ENCODE measurements around the gene CFAP157. TPM values are rescaled to one million over a fixed set of nuclear protein-coding genes. Genes with fewer than 3 reads are reported as not detected.

CFAP157 gene
- total and polyA plus RNA-seq, 2 donors from 2014 or later = 0.41 to 2.9 TPM

DNA sequence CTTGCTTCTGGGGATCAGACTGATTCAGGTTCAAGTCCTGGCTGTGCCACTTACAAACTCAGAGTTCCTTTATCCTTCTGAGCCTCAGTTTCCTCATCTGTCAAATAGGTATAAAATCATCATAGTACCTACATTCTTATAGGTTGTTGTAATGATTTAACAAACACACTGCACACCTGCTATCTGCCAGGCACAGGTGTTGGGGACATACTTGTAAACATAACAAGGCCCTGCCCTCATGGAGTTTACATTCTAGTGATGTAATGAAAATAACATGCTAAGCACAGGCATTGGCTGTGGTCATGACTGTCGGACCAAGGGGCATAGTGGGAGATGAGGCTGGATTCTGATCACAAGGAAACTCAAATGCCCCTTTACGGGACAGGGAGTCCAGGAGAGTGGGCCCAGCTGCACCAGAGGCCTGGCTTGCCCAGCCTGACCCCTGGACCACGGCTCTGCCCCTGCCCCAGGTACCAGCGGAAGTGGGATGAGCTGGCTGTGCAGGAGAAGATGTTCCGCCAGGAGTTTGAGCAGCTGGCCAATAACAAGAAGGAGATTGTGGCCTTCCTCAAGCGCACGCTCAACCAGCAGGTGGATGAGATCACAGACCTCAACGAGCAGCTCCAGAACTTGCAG, 2.3 kb downstream of the CFAP157 start:
- TF ChIP-seq, protein P1, sequence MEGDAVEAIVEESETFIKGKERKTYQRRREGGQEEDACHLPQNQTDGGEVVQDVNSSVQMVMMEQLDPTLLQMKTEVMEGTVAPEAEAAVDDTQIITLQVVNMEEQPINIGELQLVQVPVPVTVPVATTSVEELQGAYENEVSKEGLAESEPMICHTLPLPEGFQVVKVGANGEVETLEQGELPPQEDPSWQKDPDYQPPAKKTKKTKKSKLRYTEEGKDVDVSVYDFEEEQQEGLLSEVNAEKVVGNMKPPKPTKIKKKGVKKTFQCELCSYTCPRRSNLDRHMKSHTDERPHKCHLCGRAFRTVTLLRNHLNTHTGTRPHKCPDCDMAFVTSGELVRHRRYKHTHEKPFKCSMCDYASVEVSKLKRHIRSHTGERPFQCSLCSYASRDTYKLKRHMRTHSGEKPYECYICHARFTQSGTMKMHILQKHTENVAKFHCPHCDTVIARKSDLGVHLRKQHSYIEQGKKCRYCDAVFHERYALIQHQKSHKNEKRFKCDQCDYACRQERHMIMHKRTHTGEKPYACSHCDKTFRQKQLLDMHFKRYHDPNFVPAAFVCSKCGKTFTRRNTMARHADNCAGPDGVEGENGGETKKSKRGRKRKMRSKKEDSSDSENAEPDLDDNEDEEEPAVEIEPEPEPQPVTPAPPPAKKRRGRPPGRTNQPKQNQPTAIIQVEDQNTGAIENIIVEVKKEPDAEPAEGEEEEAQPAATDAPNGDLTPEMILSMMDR (IDR thresholded peaks at IDR 0.05; ENCODE audit: borderline replicate concordance, extremely low read depth, insufficient read depth) = no peak
- H3K9me3 ChIP-seq (ENCODE audit: control insufficient read depth in 2 of 3, insufficient read depth in 1 of 3, low read length in 3 of 3) = no peaks in the 10 kb centered on the region
- H3K27me3 ChIP-seq (ENCODE audit: control insufficient read depth, insufficient read depth, low read length) = no peaks in the 10 kb centered on the region
- no peak overlapping the region for H3K27ac ChIP-seq (ENCODE audit: low read depth in 2 of 2, low read length in 2 of 2)
- H3K4me1 ChIP-seq (ENCODE audit: control insufficient read depth in 2 of 3, insufficient read depth in 2 of 3, low read depth in 1 of 3, low read length in 3 of 3) = peaks cover 0 to under 1% (median 0%) of the 10 kb centered on the region in 3 donors
- H3K9ac ChIP-seq (ENCODE audit: low read length in 3 of 3) = no peak overlapping the region
- no peak overlapping the region for H3K4me3 ChIP-seq (ENCODE audit: low read length in 3 of 3)
- no peak for FAIRE-seq
- intact Hi-C loops (cut with DNase I) = no loop called here
- no peaks in the 10 kb centered on the region for H3K36me3 ChIP-seq (ENCODE audit: control insufficient read depth in 2 of 3, insufficient read depth in 3 of 3, low read length in 3 of 3)
- no peak for DNase-seq

DNA sequence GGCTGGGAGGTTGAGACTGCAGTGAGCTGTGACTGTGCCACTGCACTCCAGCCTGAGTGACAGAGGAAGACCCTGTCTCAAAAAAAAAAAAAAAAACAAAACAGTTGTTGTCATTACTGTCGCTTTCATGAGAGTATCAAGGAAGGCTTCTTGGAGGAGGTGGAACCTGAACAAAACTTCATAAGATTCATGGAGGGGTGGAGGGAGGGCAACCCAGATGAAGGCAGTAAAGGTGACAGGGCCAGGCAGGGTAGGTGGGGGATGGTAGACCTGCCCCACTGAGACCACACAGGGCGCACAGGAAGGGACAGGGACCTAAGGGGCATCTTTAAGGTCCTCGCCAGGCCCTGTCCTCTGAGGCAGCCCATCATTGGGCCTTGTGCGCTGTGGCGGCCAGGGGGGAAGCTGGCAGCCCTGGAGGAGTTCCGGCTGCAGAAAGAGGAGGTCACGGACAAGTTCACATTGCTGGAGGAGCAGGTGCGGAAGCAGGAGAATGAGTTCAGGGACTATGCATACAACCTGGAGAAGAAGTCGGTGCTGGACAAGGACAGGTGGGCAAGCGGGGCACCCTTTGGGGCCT, 3.5 kb downstream of the CFAP157 start:
- Histone ChIP-seq H3K27ac (ENCODE audit: low read depth in 2 of 2, low read length in 2 of 2) (no peak overlapping the region), H3K4me3 (ENCODE audit: low read length in 3 of 3) (no peak overlapping the region), H3K36me3 (ENCODE audit: control insufficient read depth in 2 of 3, insufficient read depth in 3 of 3, low read length in 3 of 3) (no peaks in the 10 kb centered on the region), H3K9ac (ENCODE audit: low read length in 3 of 3) (no peak overlapping the region), H3K27me3 (ENCODE audit: control insufficient read depth, insufficient read depth, low read length) (no peaks in the 10 kb centered on the region), H3K9me3 (ENCODE audit: control insufficient read depth in 2 of 3, insufficient read depth in 1 of 3, low read length in 3 of 3) (no peaks in the 10 kb centered on the region), H3K4me1 (ENCODE audit: control insufficient read depth in 2 of 3, insufficient read depth in 2 of 3, low read depth in 1 of 3, low read length in 3 of 3) (peaks cover 0 to 6% (median 0%) of the 10 kb centered on the region in 3 donors)
- TF ChIP-seq, protein P1 (IDR thresholded peaks at IDR 0.05; ENCODE audit: borderline replicate concordance, extremely low read depth, insufficient read depth) = no peak
- DNase-seq = peak in 3 of 5 donors; percentile 25 to 48 (median 43)
- no peak for FAIRE-seq
- intact Hi-C loops (cut with DNase I) = no loop called here

DNA sequence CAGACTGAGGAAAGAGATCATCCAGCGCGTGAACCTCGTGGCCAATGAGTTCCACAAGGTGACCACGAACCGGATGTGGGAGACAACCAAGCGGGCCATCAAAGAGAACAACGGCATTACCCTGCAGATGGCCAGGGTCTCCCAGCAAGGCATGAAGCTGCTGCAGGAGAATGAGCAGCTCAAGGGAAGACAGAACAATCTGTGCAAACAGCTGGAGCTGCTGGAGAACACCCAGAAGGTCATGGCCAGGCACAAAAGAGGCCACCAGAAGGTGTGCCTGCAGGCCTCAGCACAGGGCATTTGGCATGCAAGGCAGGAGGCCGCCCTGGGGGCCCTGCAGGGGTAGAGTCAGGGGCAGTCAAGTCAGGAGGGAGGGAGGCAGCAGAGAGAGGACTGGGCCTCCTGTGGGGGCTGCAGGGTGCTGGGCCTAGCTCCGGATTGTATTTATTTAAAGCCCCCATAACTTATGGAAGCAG, 4.5 kb downstream of the CFAP157 start:
- Histone ChIP-seq H3K36me3 (ENCODE audit: control insufficient read depth in 2 of 3, insufficient read depth in 3 of 3, low read length in 3 of 3) (no peaks in the 10 kb centered on the region), H3K27ac (ENCODE audit: low read depth in 2 of 2, low read length in 2 of 2) (no peak overlapping the region), H3K4me3 (ENCODE audit: low read length in 3 of 3) (no peak overlapping the region), H3K4me1 (ENCODE audit: control insufficient read depth in 2 of 3, insufficient read depth in 2 of 3, low read depth in 1 of 3, low read length in 3 of 3) (peaks cover 0 to 10% (median 3%) of the 10 kb centered on the region in 3 donors), H3K9me3 (ENCODE audit: control insufficient read depth in 2 of 3, insufficient read depth in 1 of 3, low read length in 3 of 3) (no peaks in the 10 kb centered on the region), H3K9ac (ENCODE audit: low read length in 3 of 3) (no peak overlapping the region), H3K27me3 (ENCODE audit: control insufficient read depth, insufficient read depth, low read length) (no peaks in the 10 kb centered on the region)
- DNase-seq (peak in 1 of 5 donors; percentile 51), FAIRE-seq (no peak)
- intact Hi-C loops (cut with DNase I) = no loop called here
- TF ChIP-seq, protein P1 (IDR thresholded peaks at IDR 0.05; ENCODE audit: borderline replicate concordance, extremely low read depth, insufficient read depth) = no peak

Data from kidney (tissue), 14 donors.